ENCODE data around the gene ZNF429.
A peak's percentile ranks its signal among the peaks of the same experiment; 100 is the strongest.
"Not testable (repeated sequence)": the region's sequence is repeated elsewhere in the genome, so short reads cannot be mapped to it uniquely, and the experiment has no call there.

ZNF429 gene

DNA sequence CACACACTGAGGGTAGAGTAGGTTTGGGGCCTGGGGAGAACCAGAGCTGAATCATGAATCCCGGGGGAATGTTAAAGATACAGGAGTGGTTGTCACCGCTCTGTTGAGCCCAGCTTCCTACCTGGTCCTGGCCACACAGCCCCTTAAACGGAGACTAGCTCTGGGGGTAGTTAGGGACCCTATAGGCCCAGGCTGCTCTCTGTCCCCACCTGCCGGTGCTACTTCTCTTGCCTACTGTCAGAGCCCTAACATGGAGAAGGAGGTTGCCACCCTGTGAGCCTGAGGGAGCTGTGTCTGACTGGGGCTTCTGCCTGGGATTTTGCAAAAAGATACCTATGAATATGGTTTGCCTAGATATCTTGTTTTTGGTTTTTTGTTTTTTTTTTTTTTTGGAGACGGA, 36.6 kb upstream of the ZNF429 start:
- Histone ChIP-seq H3K36me3 (replicated peaks) (no peaks in the 10 kb centered on the region), H3K27me3 (replicated peaks) (no peaks in the 10 kb centered on the region), H3K27ac (no peak overlapping the region), H3K4me3 (ENCODE audit: low read depth, low read length) (no peak overlapping the region)
- TF ChIP-seq, protein P1, sequence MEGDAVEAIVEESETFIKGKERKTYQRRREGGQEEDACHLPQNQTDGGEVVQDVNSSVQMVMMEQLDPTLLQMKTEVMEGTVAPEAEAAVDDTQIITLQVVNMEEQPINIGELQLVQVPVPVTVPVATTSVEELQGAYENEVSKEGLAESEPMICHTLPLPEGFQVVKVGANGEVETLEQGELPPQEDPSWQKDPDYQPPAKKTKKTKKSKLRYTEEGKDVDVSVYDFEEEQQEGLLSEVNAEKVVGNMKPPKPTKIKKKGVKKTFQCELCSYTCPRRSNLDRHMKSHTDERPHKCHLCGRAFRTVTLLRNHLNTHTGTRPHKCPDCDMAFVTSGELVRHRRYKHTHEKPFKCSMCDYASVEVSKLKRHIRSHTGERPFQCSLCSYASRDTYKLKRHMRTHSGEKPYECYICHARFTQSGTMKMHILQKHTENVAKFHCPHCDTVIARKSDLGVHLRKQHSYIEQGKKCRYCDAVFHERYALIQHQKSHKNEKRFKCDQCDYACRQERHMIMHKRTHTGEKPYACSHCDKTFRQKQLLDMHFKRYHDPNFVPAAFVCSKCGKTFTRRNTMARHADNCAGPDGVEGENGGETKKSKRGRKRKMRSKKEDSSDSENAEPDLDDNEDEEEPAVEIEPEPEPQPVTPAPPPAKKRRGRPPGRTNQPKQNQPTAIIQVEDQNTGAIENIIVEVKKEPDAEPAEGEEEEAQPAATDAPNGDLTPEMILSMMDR (IDR thresholded peaks at IDR 0.05; ENCODE audit: low read depth, low read length, missing control alignments) = no peak
- in situ Hi-C loops (cut with HindIII; ENCODE audit: low pct_ligation_motif_present, low sequenced_read_pairs) = no loop called here
- no peak for DNase-seq

DNA sequence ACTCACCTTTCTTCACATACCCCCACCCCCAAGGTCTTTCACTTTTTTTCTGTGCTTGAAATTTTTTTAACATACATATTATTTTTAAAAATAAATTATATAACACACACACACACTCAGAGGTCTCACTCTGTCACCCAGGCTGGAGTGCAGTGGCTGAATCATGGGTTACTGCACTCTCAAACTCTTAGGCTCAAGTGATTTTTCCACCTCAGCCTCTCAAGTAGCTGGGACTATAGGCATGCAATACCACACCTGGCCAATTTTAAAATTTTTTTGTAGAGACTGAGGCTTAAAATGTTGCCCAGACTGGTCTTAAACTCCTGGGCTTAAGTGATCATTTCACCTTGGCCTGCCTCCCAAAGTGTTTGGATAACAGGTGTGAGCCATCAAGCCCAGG, 32.9 kb upstream of the ZNF429 start:
- Histone ChIP-seq H3K27ac (no peak overlapping the region), H3K4me3 (ENCODE audit: low read depth, low read length) (no peak overlapping the region), H3K27me3 (replicated peaks) (no peaks in the 10 kb centered on the region), H3K36me3 (replicated peaks) (no peaks in the 10 kb centered on the region)
- TF ChIP-seq, protein P1 (IDR thresholded peaks at IDR 0.05; ENCODE audit: low read depth, low read length, missing control alignments) = no peak
- in situ Hi-C loops (cut with HindIII; ENCODE audit: low pct_ligation_motif_present, low sequenced_read_pairs) = no loop called here
- no peak for DNase-seq

DNA sequence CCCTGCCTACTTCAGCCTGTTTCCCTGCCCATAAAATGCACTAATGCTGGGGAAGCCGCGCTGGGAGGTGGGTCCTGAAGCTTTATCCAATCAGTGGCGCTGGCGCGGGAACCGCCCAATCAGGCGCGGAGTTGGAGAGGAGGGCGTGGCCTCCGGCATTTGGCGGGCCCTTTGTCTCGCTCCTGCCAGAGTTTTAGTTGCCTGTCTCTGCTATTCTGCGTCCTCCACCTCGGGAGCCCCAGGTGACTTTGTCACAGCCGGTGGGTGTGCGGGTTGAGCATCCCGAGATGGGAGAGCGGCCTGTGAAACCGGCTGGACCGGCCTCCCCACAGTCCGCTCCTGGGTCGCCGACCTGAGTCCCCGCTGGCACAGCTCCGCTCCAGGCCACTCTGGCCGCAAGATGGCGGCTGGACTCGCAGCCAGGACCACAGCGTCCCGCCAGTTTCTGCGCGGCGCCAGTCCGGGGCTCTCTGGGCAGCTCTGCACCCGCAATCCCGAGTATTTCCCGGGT, 30.7 kb upstream of the ZNF429 start:
- DNase-seq = peak; percentile 32
- no peaks in the 10 kb centered on the region for H3K36me3 ChIP-seq (replicated peaks)
- in situ Hi-C loops (cut with HindIII; ENCODE audit: low pct_ligation_motif_present, low sequenced_read_pairs) = no loop called here
- TF ChIP-seq, protein P1 (IDR thresholded peaks at IDR 0.05; ENCODE audit: low read depth, low read length, missing control alignments) = peak; percentile 12
- no peaks in the 10 kb centered on the region for H3K27me3 ChIP-seq (replicated peaks)
- peak overlapping the region; percentile 54 for H3K4me3 ChIP-seq (ENCODE audit: low read depth, low read length)
- no peak overlapping the region for H3K27ac ChIP-seq

DNA sequence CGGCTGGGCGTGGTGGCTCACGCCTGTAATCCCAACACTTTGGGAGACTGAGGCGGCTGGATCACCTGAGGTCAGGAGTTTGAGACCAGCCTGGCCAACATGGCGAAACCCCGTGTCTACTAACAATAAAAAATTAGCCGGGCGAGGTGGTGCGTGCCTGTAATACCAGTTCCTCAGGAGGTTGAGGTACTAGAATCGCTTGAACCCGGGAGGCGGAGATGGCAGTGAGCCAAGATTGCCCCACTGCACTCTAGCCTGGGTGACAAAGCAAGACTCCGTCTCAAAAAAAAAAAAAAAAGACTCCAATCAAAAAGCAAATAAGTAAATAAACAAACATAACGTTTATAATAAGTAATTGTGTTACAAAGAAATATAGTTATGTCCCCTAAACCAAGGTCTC, 23.0 kb upstream of the ZNF429 start:
- H3K36me3 ChIP-seq (replicated peaks); DNase-seq; H3K27ac ChIP-seq; in situ Hi-C loops (cut with HindIII; ENCODE audit: low pct_ligation_motif_present, low sequenced_read_pairs); H3K4me3 ChIP-seq (ENCODE audit: low read depth, low read length); H3K27me3 ChIP-seq (replicated peaks): not testable (repeated sequence)

DNA sequence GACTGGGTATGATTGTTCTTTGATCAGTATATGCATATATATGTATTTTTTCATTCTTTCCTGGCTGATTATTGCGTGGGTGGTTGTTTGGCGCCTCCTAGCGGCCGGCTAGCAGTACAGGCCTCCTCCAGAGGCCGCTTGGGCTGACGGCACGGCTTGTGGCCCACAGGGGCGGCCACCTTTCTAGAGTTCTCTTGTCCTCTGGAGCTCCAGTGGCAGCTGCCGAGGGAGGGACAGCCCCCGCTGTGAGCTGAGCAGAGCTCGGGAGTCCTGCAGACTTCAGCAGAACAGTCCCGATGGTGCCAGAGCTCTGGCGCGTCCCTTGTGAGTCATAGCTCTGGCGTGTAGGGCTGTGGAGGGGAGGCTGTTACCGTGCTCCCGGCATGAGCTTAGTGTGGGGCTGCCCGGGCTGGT, 22.5 kb upstream of the ZNF429 start:
- in situ Hi-C loops (cut with HindIII; ENCODE audit: low pct_ligation_motif_present, low sequenced_read_pairs) = no loop called here
- no peaks in the 10 kb centered on the region for H3K36me3 ChIP-seq (replicated peaks)
- DNase-seq = no peak
- H3K27me3 ChIP-seq (replicated peaks) = no peaks in the 10 kb centered on the region
- TF ChIP-seq, protein P1 (IDR thresholded peaks at IDR 0.05; ENCODE audit: low read depth, low read length, missing control alignments) = peak; percentile 48
- no peak overlapping the region for H3K27ac ChIP-seq
- no peak overlapping the region for H3K4me3 ChIP-seq (ENCODE audit: low read depth, low read length)

DNA sequence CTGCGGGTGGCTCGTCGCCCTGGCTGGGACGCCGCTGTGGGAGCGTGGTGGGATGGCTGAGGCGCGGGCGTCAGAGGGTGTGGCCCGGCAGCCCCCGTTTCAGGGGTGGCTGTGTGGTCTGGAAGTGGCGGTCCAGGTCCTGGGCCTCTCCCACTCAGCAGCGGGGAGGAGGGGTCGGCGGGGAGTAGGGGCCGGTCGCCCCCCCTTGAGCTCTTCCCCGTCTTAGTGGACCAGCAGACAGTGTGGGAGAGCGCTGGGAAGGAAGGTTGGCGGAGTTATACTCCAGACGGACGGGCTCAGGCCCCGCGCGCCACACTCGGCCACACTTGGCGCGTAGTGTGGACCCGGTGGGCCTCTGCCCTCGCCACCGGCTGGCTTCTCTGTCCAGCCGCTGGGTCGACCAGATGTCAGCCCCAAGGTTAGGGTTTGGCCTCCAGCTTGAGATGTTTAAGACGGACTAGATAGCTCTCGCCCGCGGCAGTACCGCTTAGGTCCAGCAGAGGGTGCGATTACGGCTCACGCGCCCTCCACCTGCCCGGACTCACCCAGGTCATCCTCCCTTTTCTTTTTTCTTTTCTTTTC, 21.7 kb upstream of the ZNF429 start:
- in situ Hi-C loops (cut with HindIII; ENCODE audit: low pct_ligation_motif_present, low sequenced_read_pairs) = no loop called here
- DNase-seq = no peak
- Histone ChIP-seq H3K27me3 (replicated peaks) (no peaks in the 10 kb centered on the region), H3K27ac (no peak overlapping the region), H3K36me3 (replicated peaks) (no peaks in the 10 kb centered on the region), H3K4me3 (ENCODE audit: low read depth, low read length) (no peak overlapping the region)
- TF ChIP-seq, protein P1 (IDR thresholded peaks at IDR 0.05; ENCODE audit: low read depth, low read length, missing control alignments) = peak; percentile 55
